Vagina (tissue), 2 donors: ENCODE results near the gene CCM2. TPM values are rescaled to one million over a fixed set of nuclear protein-coding genes. Genes with fewer than 3 reads are reported as not detected.

Source experiments
- DNase-seq, 2 donors: peaks; one replicate each; pipeline ENCODE4 v3.0.0-alpha.2; 2017; ENCODE audit errors: extremely low spot score in 2 of 2
- H3K27ac ChIP-seq: fragments of 200-600 bp; sonication (generic); one replicate; pipeline ENCODE4 v1.5.1; 2019
- H3K27me3 ChIP-seq: fragments of 200-600 bp; sonication (generic); one replicate; pipeline ENCODE4 v1.5.1; 2019
- H3K36me3 ChIP-seq, 2 donors: fragments of 200-600 bp; sonication (generic); one replicate each; pipeline ENCODE4 v1.5.1; 2017 to 2019
- H3K4me1 ChIP-seq: fragments of 200-600 bp; sonication (generic); one replicate; pipeline ENCODE4 v1.5.1; 2019
- H3K4me3 ChIP-seq, 2 donors: fragments of 200-600 bp; sonication (generic); 1 replicate in 1 of 2; 2 replicates in 1 of 2; pipeline ENCODE4 v1.5.1; 2016 to 2019
- H3K9me3 ChIP-seq: fragments of 200-600 bp; sonication (generic); one replicate; pipeline ENCODE4 v1.5.1; 2019
- CTCF ChIP-seq, 3 experiments: fragments of 450-650 bp in 2 of 3; fragments of 200-600 bp in 1 of 3; sonication (generic) in 1 of 3; IDR thresholded peaks; one replicate each; pipeline ENCODE4 v1.5.1; 2017 to 2019; ENCODE audit warnings: antibody characterized with exemption in 3 of 3, mild to moderate bottlenecking in 2 of 3, moderate library complexity in 2 of 3
- POLR2A ChIP-seq, 2 donors: fragments of 450-650 bp; IDR thresholded peaks; one replicate each; pipeline ENCODE4 v1.6.1; 2017; ENCODE audit warnings: antibody characterized with exemption in 2 of 2, mild to moderate bottlenecking in 2 of 2, moderate library complexity in 2 of 2
- POLR2AphosphoS5 ChIP-seq, 2 donors: sonication (generic); formaldehyde crosslinking; IDR thresholded peaks; one replicate each; pipeline ENCODE4 v1.9.0; 2017; ENCODE audit warnings: antibody characterized with exemption in 2 of 2, mild to moderate bottlenecking in 2 of 2, low read depth in 1 of 2; ENCODE audit not compliant: insufficient read depth in 1 of 2
- intact Hi-C: fragments of 100-400 bp; cut with DNase I; formaldehyde crosslinking; loops from one replicate; pipeline ENCODE4 v1.15.1; 2023
- total RNA-seq: library from RNA; depleted of rRNA; stranded (reverse); fragments of >200 nt; gene quantifications from one replicate; pipeline ENCODE4 v1.2.3, GENCODE V29; 2016

The CCM2 gene
- total RNA-seq, 1 donor from 2014 or later, result 44.2 TPM

- H3K9me3 ChIP-seq, result no peaks in the 10 kb centered on the region
- peaks cover 0 to 56% of the 10 kb centered on the region in 2 donors for H3K36me3 ChIP-seq
- no peaks in the 10 kb centered on the region for H3K4me1 ChIP-seq
- H3K27ac ChIP-seq, result no peak overlapping the region
- H3K4me3 ChIP-seq, result no peak overlapping the region
- no peaks in the 10 kb centered on the region for H3K27me3 ChIP-seq
- TF ChIP-seq POLR2AphosphoS5 (IDR thresholded peaks at IDR 0.05; ENCODE audit: insufficient read depth in 1 of 2, low read depth in 1 of 2) (no peak), POLR2A (IDR thresholded peaks at IDR 0.05) (no peak), CTCF (IDR thresholded peaks at IDR 0.05) (no peak)
- intact Hi-C loops, result no loop called here
- DNase-seq, result no peak
Observed at GRCh38 chr7:45069444-45070253, 69.6 kb downstream of the CCM2 start.

GRCh38 chr7:45070254-45070642 lies 70.2 kb downstream of the CCM2 start:
- H3K27ac ChIP-seq, result no peak overlapping the region
- H3K27me3 ChIP-seq, result no peaks in the 10 kb centered on the region
- TF ChIP-seq CTCF (IDR thresholded peaks at IDR 0.05), result no peak
- no peak for TF ChIP-seq POLR2A (IDR thresholded peaks at IDR 0.05)
- no peak for TF ChIP-seq POLR2AphosphoS5 (IDR thresholded peaks at IDR 0.05; ENCODE audit: insufficient read depth in 1 of 2, low read depth in 1 of 2)
- H3K36me3 ChIP-seq, result peaks cover 0 to 60% of the 10 kb centered on the region in 2 donors
- H3K4me1 ChIP-seq, result no peaks in the 10 kb centered on the region
- no peak overlapping the region for H3K4me3 ChIP-seq
- intact Hi-C loops, result no loop called here
- no peaks in the 10 kb centered on the region for H3K9me3 ChIP-seq
- DNase-seq, result no peak

- Histone ChIP-seq H3K27ac (no peak overlapping the region), H3K27me3 (no peaks in the 10 kb centered on the region), H3K36me3 (peaks cover 0 to 73% of the 10 kb centered on the region in 2 donors), H3K4me1 (no peaks in the 10 kb centered on the region), H3K9me3 (no peaks in the 10 kb centered on the region), H3K4me3 (no peak overlapping the region)
- intact Hi-C loops, result no loop called here
- TF ChIP-seq POLR2AphosphoS5 (IDR thresholded peaks at IDR 0.05; ENCODE audit: insufficient read depth in 1 of 2, low read depth in 1 of 2) (no peak), CTCF (IDR thresholded peaks at IDR 0.05) (no peak), POLR2A (IDR thresholded peaks at IDR 0.05) (no peak)
- no peak for DNase-seq
Observed at GRCh38 chr7:45071528-45071927, 71.5 kb downstream of the CCM2 start.

GRCh38 chr7:45072131-45073030 lies 72.4 kb downstream of the CCM2 start:
- Histone ChIP-seq H3K36me3 (peaks cover 0 to 79% of the 10 kb centered on the region in 2 donors), H3K27me3 (no peaks in the 10 kb centered on the region), H3K27ac (no peak overlapping the region), H3K4me3 (no peak overlapping the region), H3K4me1 (no peaks in the 10 kb centered on the region), H3K9me3 (no peaks in the 10 kb centered on the region)
- no peak for DNase-seq
- no peak for TF ChIP-seq POLR2A (IDR thresholded peaks at IDR 0.05)
- no peak for TF ChIP-seq CTCF (IDR thresholded peaks at IDR 0.05)
- no peak for TF ChIP-seq POLR2AphosphoS5 (IDR thresholded peaks at IDR 0.05; ENCODE audit: insufficient read depth in 1 of 2, low read depth in 1 of 2)
- intact Hi-C loops, result no loop called here
